Measurements from ENCODE around the gene CLEC3A. TPM values are rescaled to one million over a fixed set of nuclear protein-coding genes. Genes with fewer than 3 reads are reported as not detected.

Gene CLEC3A
- not detected in 2 replicates for total RNA-seq
- not detected in 2 replicates for polyA plus RNA-seq
- polyA plus RNA-seq (2011; cell fraction: cytosol; rRNA removed), result not detected in 2 replicates
- not detected in 2 replicates for polyA plus RNA-seq (2011; cell fraction: nucleus; rRNA removed)
- not detected in 2 replicates for polyA plus RNA-seq (2012)
- not detected in 2 replicates for polyA minus RNA-seq
- polyA minus RNA-seq (2011; cell fraction: cytosol; rRNA and poly(A)+ RNA removed), result not detected
- not detected in 2 replicates for polyA minus RNA-seq (2011; cell fraction: nucleus; rRNA and poly(A)+ RNA removed)
- not detected for Bru-seq, nascent RNA
- not detected for BruChase-seq, experiment 1, labeled RNA remaining after a 6-hour chase
- not detected for BruChase-seq, experiment 2, labeled RNA remaining after a 2-hour chase
- long read RNA-seq, result 0 reads

DNA sequence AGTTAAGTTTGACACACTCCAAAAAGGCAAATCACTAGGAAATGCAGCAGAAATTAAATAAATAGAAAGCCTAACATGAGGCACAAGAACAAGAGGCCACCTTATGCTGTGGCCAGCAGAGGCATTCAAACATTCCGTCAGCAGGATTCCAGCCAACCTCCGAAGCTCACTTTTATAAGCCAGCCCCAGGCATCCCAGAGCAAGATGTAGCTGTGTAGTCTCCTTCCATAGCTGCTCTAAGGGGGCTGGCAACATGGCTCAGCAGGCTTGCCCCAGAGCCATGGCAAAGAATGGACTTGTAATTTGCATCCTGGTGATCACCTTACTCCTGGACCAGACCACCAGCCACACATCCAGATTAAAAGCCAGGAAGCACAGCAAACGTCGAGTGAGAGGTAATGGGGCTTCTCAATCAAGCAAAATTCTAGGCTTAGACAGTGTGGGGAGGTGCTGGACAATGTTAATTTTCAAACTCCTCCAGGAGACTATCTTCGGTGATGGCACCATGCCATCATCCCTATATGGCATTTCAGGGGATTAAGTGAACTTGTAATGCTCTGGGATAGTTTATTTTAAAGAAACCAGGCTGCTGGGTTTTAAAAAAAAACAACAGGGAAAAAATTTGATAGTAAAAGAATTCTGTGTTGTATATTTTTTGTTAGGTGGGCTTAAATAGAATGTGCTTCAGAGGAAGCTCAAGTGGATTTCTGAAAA lies at the start of gene CLEC3A:
TSS of gene CLEC3A (plus strand) at position 202 of the 714 bp plus-strand sequence. CDS start at position 281, 79 bp downstream.
- BruUV-seq (replicated peaks), result no TSS peak
- no peak within 1 kb of the TSS for H3K9ac ChIP-seq (replicated peaks; ENCODE audit: extremely low read depth, insufficient read depth, low read length)
- dilution Hi-C loops (cut with MboI; ENCODE audit: extremely low pct_ligation_motif_present, low sequenced_read_pairs), result no loop called here
- no peaks in the 10 kb centered on the region for H3K9me3 ChIP-seq (replicated peaks; ENCODE audit: control insufficient read depth, insufficient read depth, low read length)
- no peaks in the 10 kb centered on the region for H3K4me1 ChIP-seq (ENCODE audit: control insufficient read depth, extremely low read depth, insufficient read depth, low read length)
- no peaks in the 10 kb centered on the region for H3K9me1 ChIP-seq (replicated peaks; ENCODE audit: control insufficient read depth, extremely low read depth, insufficient read depth, low read length)
- FAIRE-seq (no peak), DNase-seq (ENCODE audit: low read depth, low spot score) (no peak)
- no peak within 1 kb of the TSS for H3K4me2 ChIP-seq (ENCODE audit: insufficient read depth, low read length)
- no peak within 1 kb of the TSS for H3K4me3 ChIP-seq (replicated peaks in 1 of 3; ENCODE audit: insufficient read depth in 1 of 3, low read depth in 1 of 3, low read length in 3 of 3)
- POLR2A ChIA-PET, result no interaction called here
- CTCF ChIA-PET, result no interaction called here
- H4K20me1 ChIP-seq (replicated peaks; ENCODE audit: control insufficient read depth, extremely low read depth, insufficient read depth, low read length), result no peaks in the 10 kb centered on the region
- H3K36me3 ChIP-seq (ENCODE audit: control insufficient read depth in 2 of 2, extremely low read depth in 1 of 2, insufficient read depth in 2 of 2, low read length in 2 of 2), result no peaks in the 10 kb centered on the region
- no peak within 1 kb of the TSS for H2AFZ ChIP-seq (ENCODE audit: low read depth, low read length)
- no peak within 1 kb of the TSS for H3K27ac ChIP-seq (ENCODE audit: insufficient read depth, low read depth, low read length)
- intact Hi-C loops (cut with micrococcal nuclease), result no loop called here
- no peak for TF ChIP-seq MYC (IDR thresholded peaks at IDR 0.05; ENCODE audit: low read depth, low read length)
- TF ChIP-seq JUN (IDR thresholded peaks at IDR 0.05; ENCODE audit: borderline replicate concordance, insufficient read depth, insufficient read length, low read depth), result no peak
- H3K27me3 ChIP-seq (ENCODE audit: control insufficient read depth in 2 of 2, insufficient read depth in 2 of 2, low read length in 2 of 2), result no peaks in the 10 kb centered on the region
- no peaks in the 10 kb centered on the region for H3K79me2 ChIP-seq (ENCODE audit: control insufficient read depth, insufficient read depth, low read length)

GRCh38 chr16:77974883-77975282 lies 47.5 kb upstream of the CLEC3A start:
- BruUV-seq (replicated peaks), result no TSS peak
- H3K9me1 ChIP-seq (replicated peaks; ENCODE audit: control insufficient read depth, extremely low read depth, insufficient read depth, low read length), result no peaks in the 10 kb centered on the region
- dilution Hi-C loops (cut with MboI; ENCODE audit: extremely low pct_ligation_motif_present, low sequenced_read_pairs) (no loop called here), intact Hi-C loops (cut with micrococcal nuclease) (no loop called here)
- ChIA-PET CTCF (interaction anchor here (2.9 to 3.4 kb wide), 3 partner anchors 29 to 300 kb away, joined by 9 to 12 read pairs (median 11); no protein-coding TSS in a partner anchor), POLR2A (no interaction called here)
- TF ChIP-seq POLR2AphosphoS5 (IDR thresholded peaks at IDR 0.05; ENCODE audit: insufficient read depth, low read depth, low read length), result no peak
- TF ChIP-seq GATA2 (IDR thresholded peaks at IDR 0.05; ENCODE audit: insufficient read depth, insufficient read length, low read depth, low read length), result no peak
- no peak for TF ChIP-seq MYC (IDR thresholded peaks at IDR 0.05; ENCODE audit: low read depth, low read length)
- no peak for TF ChIP-seq JUN (IDR thresholded peaks at IDR 0.05; ENCODE audit: borderline replicate concordance, insufficient read depth, insufficient read length, low read depth)
- TF ChIP-seq POLR2A (IDR thresholded peaks at IDR 0.05; ENCODE audit: low read depth, low read length), result no peak
- TF ChIP-seq CTCF (IDR thresholded peaks at IDR 0.05; ENCODE audit: extremely low read depth in 1 of 2, insufficient read depth in 1 of 2, low read depth in 1 of 2, low read length in 2 of 2), result no peak
- TF ChIP-seq EZH2 (IDR thresholded peaks at IDR 0.05; ENCODE audit: borderline replicate concordance, low read depth, low read length, severe bottlenecking), result no peak
- no peak for TF ChIP-seq FOS (IDR thresholded peaks at IDR 0.05; ENCODE audit: borderline replicate concordance, insufficient read depth, low read length)
- TF ChIP-seq, protein P1, sequence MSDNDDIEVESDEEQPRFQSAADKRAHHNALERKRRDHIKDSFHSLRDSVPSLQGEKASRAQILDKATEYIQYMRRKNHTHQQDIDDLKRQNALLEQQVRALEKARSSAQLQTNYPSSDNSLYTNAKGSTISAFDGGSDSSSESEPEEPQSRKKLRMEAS (IDR thresholded peaks at IDR 0.05; ENCODE audit: insufficient read depth, insufficient read length), result no peak
- H3K4me2 ChIP-seq (ENCODE audit: insufficient read depth, low read length), result no peak overlapping the region
- H3K9me3 ChIP-seq (replicated peaks; ENCODE audit: control insufficient read depth, insufficient read depth, low read length), result no peaks in the 10 kb centered on the region
- no peaks in the 10 kb centered on the region for H3K27me3 ChIP-seq (ENCODE audit: control insufficient read depth in 2 of 2, insufficient read depth in 2 of 2, low read length in 2 of 2)
- DNase-seq (ENCODE audit: low read depth, low spot score), result no peak
- H3K4me1 ChIP-seq (ENCODE audit: control insufficient read depth, extremely low read depth, insufficient read depth, low read length), result no peaks in the 10 kb centered on the region
- H3K4me3 ChIP-seq (replicated peaks in 1 of 3; ENCODE audit: insufficient read depth in 1 of 3, low read depth in 1 of 3, low read length in 3 of 3), result no peak overlapping the region
- H3K9ac ChIP-seq (replicated peaks; ENCODE audit: extremely low read depth, insufficient read depth, low read length), result no peak overlapping the region
- H2AFZ ChIP-seq (ENCODE audit: low read depth, low read length), result no peak overlapping the region
- H3K36me3 ChIP-seq (ENCODE audit: control insufficient read depth in 2 of 2, extremely low read depth in 1 of 2, insufficient read depth in 2 of 2, low read length in 2 of 2), result no peaks in the 10 kb centered on the region
- no peak overlapping the region for H3K27ac ChIP-seq (ENCODE audit: insufficient read depth, low read depth, low read length)
- FAIRE-seq, result no peak
- H4K20me1 ChIP-seq (replicated peaks; ENCODE audit: control insufficient read depth, extremely low read depth, insufficient read depth, low read length), result no peaks in the 10 kb centered on the region
- H3K79me2 ChIP-seq (ENCODE audit: control insufficient read depth, insufficient read depth, low read length), result no peaks in the 10 kb centered on the region

Data from endothelial cell of umbilical vein (primary cell).